ENCODE data around the gene WDFY4. TPM values are rescaled to one million over a fixed set of nuclear protein-coding genes. Genes with fewer than 3 reads are reported as not detected.

The WDFY4 gene
- polyA plus RNA-seq, 3 donors: 1.1 to 2.4 (median 2.4) TPM

- no peak for DNase-seq
These were observed 220.6 kb downstream of the WDFY4 start for GRCh38 chr10:48905311-48905710.

GRCh38 chr10:48906841-48907240 is 222.2 kb downstream of the WDFY4 start:
- DNase-seq: no peak

GRCh38 chr10:48907730-48908129 is 223.1 kb downstream of the WDFY4 start:
- DNase-seq: no peak

- no peak for DNase-seq
These were observed 225.9 kb downstream of the WDFY4 start for GRCh38 chr10:48910548-48910947.

- no peak for DNase-seq
These were observed 229.0 kb downstream of the WDFY4 start for GRCh38 chr10:48913674-48914073.

GRCh38 chr10:48923748-48924147 is 239.1 kb downstream of the WDFY4 start:
- DNase-seq: no peak

GRCh38 chr10:48924988-48925387 is 240.3 kb downstream of the WDFY4 start:
- no peak for DNase-seq

GRCh38 chr10:48926255-48926654 is 241.6 kb downstream of the WDFY4 start:
- DNase-seq: no peak

- peak; percentile 23 for DNase-seq
These were observed 242.3 kb downstream of the WDFY4 start for GRCh38 chr10:48926764-48927540.

GRCh38 chr10:48929413-48929990 is 244.8 kb downstream of the WDFY4 start:
- DNase-seq: no peak

- no peak for DNase-seq
These were observed 246.5 kb downstream of the WDFY4 start for GRCh38 chr10:48931188-48931587.

- no peak for DNase-seq
These were observed 248.4 kb downstream of the WDFY4 start for GRCh38 chr10:48932831-48933664.

GRCh38 chr10:48934672-48935501 is 250.2 kb downstream of the WDFY4 start:
- DNase-seq: no peak

GRCh38 chr10:48935577-48935976 is 250.9 kb downstream of the WDFY4 start:
- no peak for DNase-seq

GRCh38 chr10:48937796-48938195 is 253.1 kb downstream of the WDFY4 start:
- DNase-seq: no peak

GRCh38 chr10:48938281-48938680 is 253.6 kb downstream of the WDFY4 start:
- no peak for DNase-seq

GRCh38 chr10:48938990-48939536 is 254.4 kb downstream of the WDFY4 start:
- DNase-seq: no peak

- DNase-seq: no peak
These were observed 255.2 kb downstream of the WDFY4 start, which contains the start of gene LRRC18 for GRCh38 chr10:48939790-48940325. Gene LRRC18 (minus strand): TSS chr10:48939840. CDS start chr10:48914155, 25,685 bp downstream.

- DNase-seq: no peak
These were observed 255.7 kb downstream of the WDFY4 start for GRCh38 chr10:48940372-48940771.

GRCh38 chr10:48940958-48941357 is 256.3 kb downstream of the WDFY4 start:
- DNase-seq: no peak

- no peak for DNase-seq
These were observed 256.9 kb downstream of the WDFY4 start for GRCh38 chr10:48941427-48942075.

Data from renal pelvis (tissue), 4 donors.